NCI-H82 (cell line): ENCODE results near the gene COL8A1.

ENCODE experiments used
- DNase-seq: peaks from one replicate; lab custom pipeline; 2025; lab: John Stamatoyannopoulos, UW

Gene COL8A1

DNA sequence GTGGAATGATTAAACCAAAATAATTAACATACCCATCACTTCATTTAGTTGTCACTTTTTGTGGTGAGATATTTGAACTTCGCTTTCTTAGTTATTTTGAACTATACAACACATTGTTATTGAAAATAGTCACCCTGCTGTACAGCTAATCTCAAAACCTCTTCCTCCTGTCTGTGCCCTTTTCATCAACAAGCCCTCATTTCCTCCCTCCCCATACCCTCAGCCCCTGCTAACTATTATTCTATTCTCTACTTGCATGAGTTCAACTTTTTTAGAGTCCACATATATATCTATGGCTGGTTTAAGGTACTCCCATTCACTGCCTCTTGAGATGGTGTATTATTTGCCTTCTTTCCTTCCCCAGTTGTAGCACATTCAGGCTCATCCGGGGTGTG lies 32.2 kb downstream of the COL8A1 start:
- no peak for DNase-seq

DNA sequence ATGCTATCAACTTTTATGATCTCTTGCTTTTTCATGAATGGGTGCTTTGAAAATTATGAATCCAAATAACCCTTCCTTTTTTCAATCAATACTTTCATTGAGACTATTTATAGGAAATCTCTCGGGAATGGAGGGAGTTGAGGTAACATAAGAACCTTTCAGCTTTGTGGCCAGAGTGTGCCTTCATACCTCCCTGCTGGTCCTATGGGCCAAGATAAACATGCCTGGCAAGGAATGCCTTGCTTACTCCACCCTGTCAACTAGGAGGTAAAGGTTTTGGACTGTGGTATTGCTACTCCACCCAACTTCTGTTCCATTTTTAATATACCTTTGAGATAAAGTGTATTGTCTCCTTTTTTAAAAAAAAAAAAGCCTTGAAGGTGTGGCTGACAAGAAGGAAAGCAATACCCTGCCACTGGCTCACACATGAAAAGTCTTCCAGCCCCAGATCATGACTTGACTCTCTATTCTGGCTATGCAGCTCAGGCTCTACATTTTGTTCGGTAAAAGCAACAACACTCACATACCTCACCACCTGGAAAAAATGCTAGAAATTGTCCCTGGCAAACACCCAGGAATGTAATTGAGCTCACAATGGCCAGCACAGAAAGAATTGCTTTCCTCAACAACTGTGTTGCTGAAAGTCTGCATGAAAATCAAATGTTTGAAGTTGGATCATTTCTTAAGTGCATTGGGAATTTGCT lies 35.8 kb downstream of the COL8A1 start:
- no peak for DNase-seq

DNA sequence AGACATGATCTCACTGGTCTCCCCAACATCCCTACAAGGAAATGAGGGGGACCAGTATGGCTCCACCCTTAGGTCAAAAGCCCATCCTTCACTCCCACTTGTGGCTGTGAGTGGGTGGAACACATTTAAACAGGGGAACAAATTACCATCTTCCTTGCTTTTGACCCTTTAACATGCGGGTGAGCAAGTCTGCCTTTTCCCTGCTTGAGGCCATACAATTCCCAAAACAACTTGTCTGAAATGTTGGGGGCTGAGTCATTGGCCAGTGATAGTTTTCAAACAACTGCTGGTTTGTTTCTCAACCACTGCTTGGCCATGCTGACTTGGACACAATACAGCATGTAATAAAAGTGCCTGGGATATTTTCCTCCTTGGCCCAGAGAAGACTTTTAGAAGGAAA lies 39.6 kb downstream of the COL8A1 start:
- no peak for DNase-seq

DNA sequence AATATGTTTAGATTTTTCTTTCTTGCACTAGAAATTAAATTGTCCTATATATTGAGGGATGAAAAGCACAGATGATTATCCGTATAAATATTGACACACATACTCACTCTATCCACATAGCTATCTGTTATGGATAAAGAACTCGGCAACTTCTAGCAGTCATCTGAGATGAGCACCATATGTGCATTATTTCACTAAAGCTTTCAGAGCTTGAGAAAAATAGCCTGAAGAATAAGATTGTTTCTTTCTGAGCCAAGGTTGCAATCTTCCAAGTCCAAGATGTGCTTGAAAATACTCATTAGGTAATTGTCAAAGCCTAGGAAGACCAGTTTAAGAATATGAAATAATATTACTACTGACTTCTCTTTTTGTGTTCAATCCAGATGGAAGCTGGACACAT lies 40.5 kb downstream of the COL8A1 start:
- no peak for DNase-seq

DNA sequence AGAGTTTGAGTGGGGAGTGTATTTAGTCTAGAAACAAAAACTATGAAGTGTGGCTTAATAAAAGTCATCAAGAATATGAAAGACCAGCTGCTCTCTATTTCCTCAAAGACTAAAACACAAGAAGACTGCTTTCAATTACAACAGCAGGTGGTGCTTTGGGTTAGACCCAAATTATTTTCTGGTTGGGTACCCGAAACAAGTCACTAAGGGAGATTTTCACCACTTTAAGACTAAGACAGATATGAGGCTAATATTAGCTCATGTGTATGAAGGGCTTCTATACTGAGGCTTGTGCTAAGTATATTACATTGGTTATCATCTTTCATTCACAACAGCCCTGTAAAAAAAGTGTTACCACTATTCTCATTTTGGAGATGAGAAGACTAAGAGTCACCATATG lies 43.1 kb downstream of the COL8A1 start:
- DNase-seq: no peak

DNA sequence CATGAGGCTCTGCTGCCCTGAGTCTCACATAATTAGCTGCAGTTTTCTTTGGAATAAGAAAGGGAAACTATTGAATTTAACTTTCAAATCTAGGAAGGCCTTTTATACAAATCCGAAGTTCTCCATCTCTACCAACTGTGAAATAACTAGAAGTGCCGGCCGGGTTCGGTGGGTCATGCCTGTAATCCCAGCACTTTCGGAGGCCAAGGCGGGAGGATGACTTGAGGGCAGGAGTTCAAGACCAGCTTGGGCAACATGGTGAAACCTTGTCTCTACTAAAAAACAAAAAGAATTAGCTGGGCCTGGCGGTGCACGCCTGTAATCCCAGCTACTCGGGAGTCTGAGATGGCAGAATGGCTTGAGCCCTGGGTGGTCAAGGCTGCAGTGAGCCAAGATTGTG lies 43.6 kb downstream of the COL8A1 start:
- no peak for DNase-seq

DNA sequence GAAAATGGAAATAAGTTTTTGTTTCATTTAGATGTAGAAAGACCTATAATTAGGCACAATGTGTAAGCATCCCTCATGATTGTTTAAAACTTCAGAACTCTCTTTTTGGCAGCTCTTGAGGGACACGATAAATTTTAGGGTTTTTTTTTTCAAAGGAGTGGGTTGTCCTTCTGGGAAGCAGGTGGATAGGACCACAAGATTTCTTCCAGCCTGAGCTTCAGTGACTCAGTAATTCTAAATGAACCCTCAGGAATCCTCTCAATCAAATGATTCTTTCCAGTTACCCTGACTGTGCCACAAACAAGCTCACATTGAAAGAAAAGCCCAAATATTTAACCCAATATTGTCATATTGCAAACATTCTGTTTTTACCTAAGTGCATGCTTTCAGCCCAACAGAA lies 45.1 kb downstream of the COL8A1 start:
- DNase-seq: no peak

DNA sequence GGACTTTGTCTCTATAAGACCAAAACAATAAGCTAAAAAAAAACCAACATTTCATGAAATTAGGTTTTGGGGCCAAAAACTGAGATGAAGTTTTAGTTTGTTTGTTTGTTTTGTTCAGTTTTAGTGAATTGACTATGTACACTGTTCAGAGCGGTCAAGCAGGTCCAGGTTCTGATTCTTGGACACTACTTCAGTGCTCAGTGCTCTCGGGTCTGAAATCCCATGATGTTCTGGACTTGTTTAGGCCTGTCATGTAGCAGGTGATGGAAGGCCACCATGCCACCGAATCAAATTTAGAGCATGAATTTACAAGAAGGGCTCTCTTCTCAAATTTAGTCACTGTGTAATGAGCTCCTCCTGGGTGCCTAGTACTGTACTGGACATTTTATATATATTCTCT lies 45.5 kb downstream of the COL8A1 start:
- no peak for DNase-seq

DNA sequence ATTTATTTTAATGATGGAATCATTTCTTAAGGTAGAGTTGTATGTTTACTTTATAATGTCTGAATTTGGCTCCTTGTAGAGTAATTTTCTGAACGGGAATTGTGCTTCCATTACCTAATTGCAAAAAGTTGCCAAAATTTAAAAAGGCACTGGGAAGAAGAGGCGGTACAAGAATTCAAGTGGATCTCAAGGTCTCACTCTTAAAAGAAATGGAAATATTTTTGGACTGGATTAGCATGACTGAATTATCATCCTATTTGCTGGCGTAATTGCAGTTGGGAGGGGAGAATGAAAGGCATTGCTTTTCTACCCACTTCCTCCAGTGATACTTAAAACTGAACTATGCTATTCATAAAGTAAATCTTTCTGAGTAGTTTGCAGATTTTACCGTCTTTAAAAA lies 46.2 kb downstream of the COL8A1 start:
- no peak for DNase-seq

DNA sequence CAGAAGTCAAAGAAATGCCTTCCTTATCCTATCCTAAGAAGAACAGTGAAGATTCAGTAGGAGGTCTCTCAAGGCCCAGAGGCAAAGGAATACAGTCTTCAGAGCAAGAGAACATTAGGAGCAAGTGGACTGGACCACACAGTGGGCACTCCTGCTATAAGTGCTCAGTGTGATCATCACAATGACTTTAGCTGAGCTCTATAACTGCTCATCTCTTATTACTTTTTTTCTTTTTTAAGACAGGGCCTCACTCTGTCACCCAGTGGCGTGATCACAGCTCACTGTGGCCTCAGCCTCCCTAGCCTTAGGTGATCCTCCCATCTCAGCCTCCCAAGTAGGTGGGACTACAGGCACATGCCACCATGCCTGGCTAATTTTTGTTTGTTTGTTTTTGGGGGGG lies 48.1 kb downstream of the COL8A1 start:
- DNase-seq: no peak

DNA sequence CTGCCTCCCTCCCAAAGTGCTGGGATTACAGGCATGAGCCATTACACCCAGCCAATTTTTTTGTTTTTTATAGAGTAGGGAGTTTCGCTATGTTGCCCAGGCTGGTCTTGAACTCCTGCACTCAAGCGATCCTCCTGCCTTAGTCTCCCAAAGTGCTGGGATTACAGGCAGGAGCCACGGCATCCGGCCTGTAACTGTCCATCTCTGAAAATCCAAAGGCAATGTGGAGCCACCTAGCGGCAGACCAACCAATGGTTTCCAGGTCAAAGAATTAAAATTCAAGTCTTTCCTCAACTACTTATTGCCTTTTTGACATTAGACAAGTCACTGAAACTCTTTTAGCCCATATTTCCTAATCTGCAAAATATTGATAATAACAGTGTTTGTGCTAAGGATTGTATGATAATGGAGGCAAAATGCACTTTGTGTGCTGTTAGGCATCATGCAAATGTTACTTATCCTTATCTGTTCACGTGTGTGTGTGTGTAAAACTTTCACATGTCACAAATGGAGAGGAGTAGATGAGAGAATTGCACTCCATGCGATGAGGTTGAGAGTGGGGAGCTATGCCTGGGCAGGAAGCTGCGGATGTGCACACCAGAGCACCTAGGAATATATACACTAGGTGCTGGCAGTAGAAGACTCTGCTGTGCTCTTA lies 48.7 kb downstream of the COL8A1 start:
- DNase-seq: peak; percentile 75

DNA sequence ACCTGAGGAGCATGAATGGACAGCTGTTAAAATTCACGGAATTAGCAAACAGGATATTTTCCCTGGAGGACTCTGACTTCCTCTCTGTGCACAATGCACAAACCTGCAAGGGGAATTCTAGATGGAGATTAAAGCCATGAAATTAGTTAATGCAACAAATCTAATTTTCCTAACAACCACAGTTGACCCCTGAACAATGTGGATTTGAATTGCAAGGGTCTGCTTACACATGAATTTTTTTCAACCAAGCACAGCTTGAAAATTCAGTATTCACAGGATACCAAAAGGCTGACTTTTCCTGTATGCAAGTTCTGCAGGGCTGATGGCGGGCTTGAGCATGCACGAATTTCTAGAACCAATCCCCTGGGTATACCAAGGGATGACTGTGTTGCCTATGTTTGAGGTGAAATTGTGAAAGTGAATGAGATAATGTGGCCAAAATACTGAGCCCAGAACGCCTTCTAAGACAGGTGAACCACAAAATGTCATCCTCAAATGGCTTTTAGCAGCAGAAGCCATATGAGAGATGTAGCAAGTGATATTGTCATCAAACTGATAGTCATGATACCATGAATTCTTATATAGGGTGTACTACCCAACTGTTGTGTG lies 52.5 kb downstream of the COL8A1 start:
- no peak for DNase-seq

DNA sequence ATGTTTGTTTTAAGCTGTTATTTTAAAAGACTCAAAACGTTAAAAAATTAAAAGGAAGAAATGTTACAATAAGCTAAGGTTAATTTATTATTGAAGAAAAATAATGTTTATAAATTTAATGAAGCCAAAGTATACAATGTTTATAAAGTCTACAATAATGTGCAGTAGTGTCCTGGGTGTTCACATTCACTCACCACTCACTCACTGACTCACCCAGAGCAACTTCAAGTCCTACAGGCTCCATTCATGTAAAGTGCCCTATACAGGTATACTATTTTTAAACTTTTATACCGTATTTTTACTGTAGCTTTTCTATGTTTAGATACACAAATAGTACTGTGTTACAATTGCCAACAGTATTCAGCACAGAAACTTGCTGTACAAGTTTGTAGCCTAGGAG lies 55.2 kb downstream of the COL8A1 start:
- no peak for DNase-seq

DNA sequence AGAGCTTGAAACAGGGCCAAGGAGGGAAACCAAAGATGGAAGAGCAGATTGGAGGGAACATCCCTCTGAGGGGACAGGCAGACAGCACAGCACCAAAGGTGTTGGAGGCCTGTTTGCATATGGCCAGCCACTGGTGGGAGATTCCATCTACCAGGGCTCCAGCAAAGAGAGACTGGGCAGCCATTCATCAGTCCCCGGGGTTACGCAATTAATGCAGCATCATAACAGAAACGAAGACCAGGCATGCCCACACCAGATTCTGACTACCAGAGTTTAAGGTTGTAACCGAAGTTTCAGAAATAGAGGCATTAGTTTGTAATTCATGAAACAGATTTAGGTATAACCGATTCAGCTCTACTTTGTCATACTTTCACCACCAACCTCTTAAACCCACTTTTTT lies 58.1 kb downstream of the COL8A1 start:
- DNase-seq: no peak

DNA sequence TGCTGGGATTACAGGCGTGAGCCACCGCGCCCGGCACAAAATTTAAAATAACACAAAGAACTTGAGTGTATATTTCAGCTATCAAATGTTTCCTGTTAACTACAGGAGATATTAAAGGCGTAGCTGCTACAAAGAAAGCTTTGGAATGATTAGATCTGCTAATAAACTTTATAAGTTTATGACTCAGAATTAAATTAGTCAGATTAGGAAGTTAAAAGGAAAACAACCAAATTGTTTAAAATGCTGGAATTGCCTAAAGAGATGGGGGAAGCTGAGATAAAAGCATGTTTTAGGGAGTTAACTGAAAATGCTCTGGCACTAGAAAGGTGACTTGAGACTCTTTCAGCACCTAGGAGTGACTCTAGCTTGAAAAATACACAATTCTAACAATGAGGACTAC lies 58.9 kb downstream of the COL8A1 start:
- DNase-seq: no peak

DNA sequence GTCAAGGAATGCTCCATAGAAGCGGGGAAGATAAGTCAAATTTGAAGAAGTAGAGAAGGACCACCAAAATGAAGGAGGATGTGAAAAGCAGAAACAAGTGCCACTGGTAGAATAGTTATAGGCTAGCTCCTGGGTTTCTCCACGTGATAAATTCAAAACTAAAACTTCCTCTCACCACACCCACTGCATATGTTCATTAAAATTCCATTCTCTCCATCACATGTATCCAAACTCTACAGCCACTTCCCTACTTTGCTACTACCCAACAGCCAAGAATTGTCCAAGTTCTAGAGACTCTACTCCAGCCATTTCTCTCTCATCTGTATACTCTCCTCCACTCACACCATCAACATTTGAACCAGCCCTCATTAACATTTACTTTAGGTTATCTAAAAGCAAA lies 60.5 kb downstream of the COL8A1 start:
- no peak for DNase-seq

DNA sequence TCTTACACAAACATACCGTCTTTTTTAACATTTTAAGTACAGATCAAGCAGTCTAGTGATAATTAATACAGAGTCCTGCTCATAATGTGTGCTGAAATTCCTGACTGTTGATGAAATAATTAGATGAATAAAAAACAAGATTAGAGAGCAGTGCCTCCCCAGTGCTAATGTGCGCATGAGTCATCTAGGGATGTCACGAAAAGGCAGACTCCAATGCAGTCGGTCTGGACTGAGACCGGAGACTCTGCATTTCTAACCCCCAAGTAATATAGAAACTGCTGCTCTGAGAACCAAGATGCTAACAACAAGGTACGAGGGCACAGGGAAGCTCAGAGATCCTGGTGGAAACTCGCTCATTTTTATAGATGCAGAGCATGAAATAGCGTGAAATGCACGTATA lies 61.4 kb downstream of the COL8A1 start:
- no peak for DNase-seq

DNA sequence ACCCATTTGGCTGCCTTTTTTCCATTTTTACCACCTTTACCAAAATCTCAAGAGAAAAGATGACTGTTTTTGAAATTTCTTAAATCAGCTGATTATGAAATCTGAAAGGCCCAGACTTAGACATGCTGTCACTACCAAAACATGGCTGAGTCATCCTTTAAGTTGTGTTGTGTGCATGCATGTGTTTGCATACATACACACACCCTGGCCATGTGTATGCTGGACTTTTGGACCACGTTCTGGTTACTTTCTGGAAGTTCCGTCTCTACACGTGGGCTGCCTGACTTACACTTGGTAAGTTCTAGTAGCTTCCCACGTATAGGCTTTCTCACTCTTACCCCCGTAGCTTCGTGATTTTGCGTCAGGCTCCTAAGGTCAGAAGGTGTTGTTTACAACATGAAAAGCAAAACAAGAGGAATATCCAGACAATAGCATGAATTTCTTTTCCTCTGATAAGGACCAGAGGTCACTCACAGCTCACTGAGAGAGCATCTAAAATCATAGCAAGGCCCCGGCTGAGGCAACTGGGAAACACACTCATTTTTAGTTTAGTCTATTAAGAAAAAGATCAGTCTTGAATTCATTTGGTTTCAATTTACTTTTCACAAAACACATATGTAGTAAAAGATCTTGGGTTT lies 62.4 kb downstream of the COL8A1 start:
- no peak for DNase-seq

DNA sequence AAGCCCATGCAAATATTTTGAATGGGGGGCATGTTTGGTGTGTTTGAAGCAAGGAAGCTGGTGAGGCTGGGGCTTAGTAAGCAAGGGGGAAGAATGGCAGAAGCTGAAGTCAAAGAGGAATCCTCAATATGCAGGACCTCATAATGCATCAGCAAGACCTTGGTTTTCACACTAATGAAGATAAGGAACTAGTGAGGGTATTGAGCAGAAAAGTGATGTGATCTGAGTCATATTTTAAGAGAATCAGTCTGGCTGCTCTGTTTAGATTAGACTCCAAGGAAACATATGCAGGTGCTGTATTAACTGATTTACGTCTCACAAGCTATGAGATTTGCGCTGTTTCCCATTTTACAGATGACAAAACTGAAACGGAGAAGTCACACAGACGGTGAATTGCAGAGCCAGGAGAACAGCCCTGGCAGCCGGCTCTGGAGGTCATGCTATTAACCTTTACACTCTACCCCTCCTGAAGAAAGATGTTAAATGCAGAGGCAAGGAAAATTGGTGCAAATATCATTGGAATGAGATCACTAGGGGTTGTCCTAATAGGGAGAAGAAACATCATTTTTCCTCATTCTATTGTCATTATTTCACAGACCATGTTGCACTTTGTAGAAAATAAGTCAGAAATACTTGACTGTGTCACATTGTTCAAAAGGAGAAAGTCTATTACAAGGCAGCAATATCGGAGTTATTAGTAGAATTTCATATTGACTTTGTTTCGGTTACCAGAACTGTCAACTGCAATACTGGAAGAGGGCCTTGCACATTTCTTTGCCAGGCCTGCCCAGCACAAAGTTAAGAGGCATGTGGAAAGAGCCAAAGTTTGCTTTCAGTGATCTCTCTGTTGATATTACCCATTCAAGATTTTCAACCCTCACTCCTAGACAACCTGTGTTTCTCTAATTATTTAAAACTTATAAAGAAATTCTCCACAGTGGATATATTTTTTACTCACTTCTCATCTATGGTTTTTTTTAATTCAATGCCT lies 64.9 kb downstream of the COL8A1 start:
- no peak for DNase-seq

DNA sequence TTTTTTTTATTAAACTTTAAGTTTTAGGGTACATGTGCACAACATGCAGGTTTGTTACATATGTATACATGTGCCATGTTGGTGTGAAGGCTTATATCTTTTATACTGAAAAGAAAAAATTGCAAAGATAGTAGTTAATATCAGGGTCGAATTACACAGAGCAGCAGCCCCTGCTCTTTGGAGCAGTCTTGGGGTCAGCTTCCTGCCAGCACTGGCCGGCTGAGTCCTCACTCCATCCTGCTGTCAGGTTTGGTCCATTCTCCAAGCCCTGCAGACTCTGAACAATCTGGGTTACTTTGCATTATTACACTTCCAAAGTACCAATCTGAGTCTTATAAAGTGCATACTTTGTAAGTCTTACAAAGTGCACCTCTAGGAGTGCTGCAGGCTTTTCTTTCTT lies 66.0 kb downstream of the COL8A1 start:
- no peak for DNase-seq

DNA sequence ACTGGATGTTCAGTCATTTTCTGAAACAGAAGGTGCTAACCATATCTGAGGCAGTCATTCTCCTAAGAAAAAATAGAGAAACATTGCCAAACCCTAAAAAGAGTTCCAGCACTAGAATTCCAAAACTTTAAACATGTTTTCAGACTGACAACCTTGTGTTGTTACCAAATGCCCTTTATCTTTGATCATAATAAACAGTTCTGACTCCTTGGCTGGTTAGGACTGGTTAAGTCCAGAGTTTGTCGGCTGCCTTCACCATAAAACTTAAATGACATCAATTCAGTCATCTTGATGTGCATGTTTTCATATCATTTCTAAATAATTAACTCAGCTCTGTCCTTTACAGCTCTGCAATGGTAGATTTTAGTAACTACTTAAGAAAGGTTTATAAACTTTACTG lies 68.0 kb downstream of the COL8A1 start:
- DNase-seq: no peak

DNA sequence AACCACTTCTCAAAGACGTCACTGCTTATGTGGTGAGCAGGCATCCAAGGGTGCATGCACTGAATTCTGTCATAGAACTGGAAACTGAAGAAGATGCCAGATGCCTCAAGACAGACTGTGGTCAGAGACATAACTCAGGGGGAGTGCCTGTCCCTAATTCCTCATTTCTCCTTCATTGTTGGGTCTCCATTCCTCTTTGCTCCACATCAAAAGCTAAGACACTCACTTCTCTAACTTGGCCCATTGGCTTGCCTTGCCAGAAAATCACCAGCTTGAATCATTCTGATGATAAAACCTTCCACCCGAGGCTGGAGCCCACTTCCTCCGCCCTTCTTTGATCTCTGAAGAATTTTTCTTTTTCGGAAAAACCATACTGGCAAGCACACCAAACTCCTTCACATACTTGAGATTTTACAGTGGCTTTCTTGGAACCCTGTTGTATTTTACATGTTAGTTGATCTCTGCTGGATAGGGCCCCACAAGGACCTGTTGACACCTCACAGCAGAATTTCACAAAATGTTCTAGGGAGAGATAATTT lies 69.9 kb downstream of the COL8A1 start:
- no peak for DNase-seq
